ENCODE results near the gene C4orf50.

- TF ChIP-seq CTCF (IDR thresholded peaks at IDR 0.05) (no peak), POLR2A (IDR thresholded peaks at IDR 0.05) (no peak)
Measured at GRCh38 chr4:5930456-5930855, 87.8 kb downstream of the C4orf50 start.

Measured in suprapubic skin (tissue), 3 donors.